ENCODE data around the gene PEX14.
"Not testable (repeated sequence)": the region's sequence is repeated elsewhere in the genome, so short reads cannot be mapped to it uniquely, and the experiment has no call there.

Gene PEX14

DNA sequence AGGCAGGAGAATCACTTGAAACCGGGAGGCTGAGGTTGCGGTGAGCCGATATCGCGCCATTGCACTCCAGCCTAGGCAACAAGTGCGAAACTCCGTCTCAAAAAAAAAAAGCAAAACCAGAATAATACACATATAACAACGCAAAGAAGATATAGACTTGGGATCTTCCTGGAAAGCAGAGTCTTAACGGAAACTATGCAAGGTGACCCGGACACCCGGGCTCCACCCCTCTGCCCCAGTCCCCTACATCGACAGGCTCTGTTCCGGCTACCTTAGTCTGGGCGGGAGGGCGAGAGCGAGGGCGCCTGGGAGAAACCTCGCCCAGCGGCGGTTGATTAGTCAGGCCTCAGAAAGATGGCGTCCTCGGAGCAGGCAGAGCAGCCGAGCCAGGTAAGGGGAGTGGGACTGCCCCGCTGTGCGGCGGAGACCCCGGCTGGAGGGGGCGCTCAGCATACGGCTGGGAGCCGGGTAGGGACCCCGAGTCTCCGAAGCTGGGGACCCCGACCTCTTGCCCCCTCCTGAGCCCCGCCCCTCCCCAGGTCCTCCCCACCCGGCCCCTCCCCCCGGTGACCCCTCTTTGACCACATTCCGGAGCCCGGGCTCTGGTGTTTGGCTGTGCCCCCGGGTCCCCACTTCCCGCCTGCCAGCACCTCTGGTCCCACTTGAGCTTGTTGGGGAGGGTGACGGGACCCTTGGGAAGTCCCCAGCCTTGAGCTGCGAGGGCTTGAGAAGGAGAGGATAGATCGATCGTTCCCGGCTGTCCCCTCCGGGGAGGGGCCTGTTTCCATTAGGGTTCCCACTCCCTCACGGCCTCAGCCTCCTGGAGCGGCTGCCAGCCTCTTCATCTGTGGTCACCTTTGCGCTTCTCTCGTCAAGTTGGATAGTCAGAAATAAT, at the start of gene PEX14:
TSS of gene PEX14 (plus strand) at position 338 of the 895 bp plus-strand sequence. CDS start at position 355, 17 bp downstream.
- peak; percentile 83 for DNase-seq

GRCh38 chr1:10425826-10426534, 48.8 kb upstream of the PEX14 start:
- not testable (repeated sequence) for DNase-seq

DNA sequence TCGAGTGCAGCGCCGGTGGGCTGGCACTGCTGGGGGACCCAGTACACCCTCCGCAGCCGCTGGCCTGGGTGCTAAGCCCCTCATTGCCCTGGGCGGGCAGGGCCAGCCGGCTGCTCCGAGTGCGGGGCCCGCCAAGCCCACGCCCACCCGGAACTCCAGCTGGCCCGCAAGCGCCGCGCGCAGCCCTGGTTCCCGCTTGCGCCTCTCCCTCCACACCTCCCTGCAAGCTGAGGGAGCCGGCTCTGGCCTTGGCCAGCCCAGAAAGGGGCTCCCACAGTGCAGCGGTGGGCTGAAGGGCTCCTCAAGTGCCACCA, 48.3 kb upstream of the PEX14 start:
- not testable (repeated sequence) for DNase-seq

DNA sequence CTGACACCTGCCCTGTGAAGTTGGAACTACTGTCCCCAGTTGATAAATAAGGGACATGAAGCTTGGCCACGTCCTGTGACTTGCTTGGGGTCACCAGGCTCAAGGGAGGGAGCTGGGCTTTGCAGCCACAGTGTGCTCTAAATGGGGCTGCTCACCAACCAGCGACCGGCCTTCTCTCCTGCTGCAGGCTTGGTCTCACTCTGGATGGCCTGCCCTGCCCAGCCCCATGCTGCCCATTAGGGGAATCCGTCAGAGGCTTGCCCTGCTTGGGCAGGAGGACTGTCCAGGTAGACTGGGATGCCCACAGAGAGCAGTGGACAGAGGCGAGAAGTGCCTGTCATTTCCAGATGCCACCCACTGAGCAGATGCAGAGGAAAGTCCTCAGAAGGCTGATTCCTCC, 45.8 kb upstream of the PEX14 start:
- no peak for DNase-seq

DNA sequence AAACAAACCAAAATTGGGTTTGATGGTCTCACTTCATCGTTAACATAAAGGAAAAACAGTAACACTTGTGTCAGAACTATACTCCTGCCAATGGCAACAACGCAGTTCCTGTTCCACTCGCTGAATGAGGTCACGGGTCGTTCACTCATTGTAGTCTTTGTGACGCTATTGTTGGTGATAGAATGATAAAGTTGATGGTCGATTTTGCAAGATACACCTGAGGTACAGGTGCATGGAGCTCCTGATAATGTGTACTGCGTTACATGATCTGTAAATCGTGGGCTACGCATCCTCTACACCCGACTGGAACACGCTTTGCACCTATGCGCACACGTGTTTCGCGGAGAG, 44.9 kb upstream of the PEX14 start:
- DNase-seq, result no peak

- DNase-seq, result peak; percentile 70
These were observed 44.3 kb upstream of the PEX14 start, which contains the start of gene CENPS for GRCh38 chr1:10430216-10431069. CENPS (plus strand) TSS chr1:10430433; CDS start chr1:10430518, 85 bp downstream.

DNA sequence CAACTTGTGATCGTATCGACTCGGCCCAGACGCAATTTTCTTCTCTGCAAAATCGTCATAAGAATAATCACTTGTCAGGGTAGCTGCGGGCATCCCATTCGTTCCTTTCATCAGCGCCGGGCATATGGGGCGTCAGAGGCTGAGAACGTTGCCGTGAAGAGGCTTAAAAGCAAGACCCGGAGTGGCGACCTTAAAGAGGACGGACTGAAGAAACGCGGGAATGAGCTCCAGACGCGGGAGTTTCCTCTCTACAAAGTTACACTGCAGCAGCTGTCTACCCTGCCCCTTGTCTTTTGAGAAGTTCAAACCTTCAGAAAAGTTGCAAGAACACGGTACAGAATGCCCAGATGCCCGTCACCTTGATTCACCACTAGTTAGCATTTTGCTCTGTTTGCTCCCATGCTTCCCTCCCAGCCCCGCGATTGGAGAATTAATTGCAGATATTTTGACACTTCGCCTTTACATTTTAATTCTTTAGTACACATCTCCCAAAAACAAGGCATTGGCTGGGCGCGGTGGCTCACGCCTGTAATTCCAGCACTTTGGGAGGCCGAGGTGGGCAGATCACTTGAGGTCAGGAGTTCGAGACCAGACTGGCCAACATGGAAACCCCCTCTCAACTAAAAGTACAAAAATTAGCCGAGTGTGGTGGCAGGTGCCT, 43.5 kb upstream of the PEX14 start:
- DNase-seq, result no peak

GRCh38 chr1:10432910-10433700, 41.6 kb upstream of the PEX14 start:
- peak; percentile 83 for DNase-seq

DNA sequence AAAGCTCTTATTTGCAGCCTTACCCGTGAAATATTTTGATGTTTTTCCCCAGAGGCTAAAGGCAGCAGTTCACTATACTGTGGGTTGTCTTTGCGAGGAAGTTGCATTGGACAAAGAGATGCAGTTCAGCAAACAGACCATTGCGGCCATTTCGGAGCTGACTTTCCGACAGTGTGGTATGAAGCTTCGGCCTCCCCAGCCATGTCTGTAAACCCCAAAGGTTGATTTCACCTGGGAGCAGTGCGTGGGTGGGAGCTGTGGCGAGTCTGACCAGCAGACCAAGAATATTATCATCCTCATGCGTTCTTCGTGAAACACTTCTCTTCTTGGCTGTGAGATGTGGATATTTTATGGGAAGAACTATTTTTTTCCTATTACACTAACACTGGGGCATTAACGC, 41.0 kb upstream of the PEX14 start:
- no peak for DNase-seq

- no peak for DNase-seq
These were observed 40.2 kb upstream of the PEX14 start for GRCh38 chr1:10434590-10434989.

GRCh38 chr1:10437052-10437451, 37.7 kb upstream of the PEX14 start:
- no peak for DNase-seq

DNA sequence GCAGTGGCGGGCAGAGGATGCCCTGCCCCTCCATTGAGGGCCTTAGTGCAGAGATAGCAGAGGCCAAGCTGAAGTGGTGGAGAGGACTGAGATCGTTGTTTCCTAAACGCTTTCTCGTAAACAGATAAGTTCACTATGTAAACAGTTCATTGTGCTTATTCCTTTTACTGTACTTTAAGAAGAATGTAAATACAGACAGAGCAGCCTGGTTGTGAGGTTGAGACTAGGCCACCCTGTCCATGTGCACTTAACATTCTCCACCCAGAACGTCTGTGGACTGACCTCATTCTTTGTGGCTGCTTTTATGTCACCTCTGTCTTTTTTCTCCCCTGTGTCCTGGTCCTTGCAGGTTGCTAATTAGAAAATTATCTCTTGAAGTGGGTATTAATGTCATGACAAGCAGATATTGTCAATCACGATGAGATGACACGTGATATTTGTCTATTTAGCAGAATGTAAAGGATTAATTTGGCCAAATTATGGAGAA, 36.0 kb upstream of the PEX14 start:
- DNase-seq, result no peak

DNA sequence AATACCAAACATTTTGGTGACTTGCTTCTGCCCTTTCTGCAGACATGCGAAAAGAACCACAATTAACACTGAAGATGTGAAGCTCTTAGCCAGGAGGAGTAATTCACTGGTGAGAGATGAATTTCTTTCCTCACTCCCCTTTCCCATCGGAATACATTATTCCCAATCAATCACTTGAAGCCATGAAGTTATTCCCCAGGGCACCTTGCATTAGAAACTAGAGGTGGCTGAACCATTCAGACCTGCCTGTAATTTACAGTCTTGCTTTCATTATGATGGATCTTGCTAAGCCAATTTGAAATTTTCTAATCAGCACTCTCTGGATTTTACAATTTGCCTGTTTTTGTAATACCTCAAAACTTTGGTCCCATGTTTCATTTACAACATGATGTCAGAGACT, 34.4 kb upstream of the PEX14 start:
- DNase-seq, result no peak

DNA sequence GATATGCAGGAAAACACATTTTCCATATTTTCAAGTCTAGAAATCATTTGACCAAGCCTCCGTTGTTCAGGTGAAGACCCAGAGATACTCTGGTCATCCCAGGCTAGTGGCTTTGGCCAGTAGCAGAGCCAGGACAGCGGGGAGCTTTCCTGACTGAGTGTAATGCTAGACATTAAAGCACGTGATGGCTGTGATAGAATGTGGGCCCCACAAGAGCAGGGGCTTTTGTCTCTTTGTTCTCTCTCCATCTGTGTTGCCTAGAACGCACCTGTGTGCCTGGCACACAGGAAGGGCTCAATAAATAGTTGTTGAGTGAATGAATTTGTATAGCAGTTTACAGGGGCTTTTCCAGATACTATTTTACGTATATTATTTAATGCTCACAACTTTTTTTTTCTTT, 34.0 kb upstream of the PEX14 start:
- no peak for DNase-seq

GRCh38 chr1:10444248-10444647, 30.5 kb upstream of the PEX14 start:
- no peak for DNase-seq

- DNase-seq, result no peak
These were observed 29.9 kb upstream of the PEX14 start for GRCh38 chr1:10444795-10445397.

DNA sequence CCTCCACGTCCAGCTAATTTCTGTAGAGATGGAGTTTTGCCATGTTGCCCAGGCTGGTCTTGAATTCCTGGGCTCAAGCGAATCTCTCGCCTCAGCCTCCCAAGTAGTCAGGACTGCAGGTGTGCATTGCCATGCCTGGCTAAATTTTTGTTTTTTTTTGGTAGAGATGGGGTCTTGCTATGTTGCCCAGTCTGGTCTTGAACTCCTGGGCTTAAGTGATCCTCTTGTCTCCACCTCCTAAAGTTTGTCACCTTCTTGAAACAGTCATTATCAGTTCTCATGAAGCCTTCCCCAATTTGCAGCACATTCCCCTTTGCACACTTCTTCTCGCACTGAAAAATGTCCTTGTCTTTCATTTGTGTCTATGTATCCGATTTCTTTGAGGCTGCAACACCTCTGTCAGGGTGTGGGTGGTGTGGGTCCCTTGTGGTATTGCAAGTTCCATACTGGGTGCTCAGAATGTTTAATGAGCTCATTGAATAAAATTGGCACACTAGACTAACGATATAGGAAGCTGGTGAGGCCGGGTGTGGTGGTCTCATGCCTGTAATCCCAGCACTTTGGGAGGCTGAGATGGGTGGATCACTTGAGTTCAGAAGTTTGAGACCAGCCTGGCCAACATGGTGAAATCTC, 27.8 kb upstream of the PEX14 start:
- DNase-seq, result no peak

- no peak for DNase-seq
These were observed 25.0 kb upstream of the PEX14 start, which contains the start of gene CORT for GRCh38 chr1:10449751-10450150. CORT (plus strand) TSS chr1:10450031; CDS start chr1:10450224, 193 bp downstream.

- no peak for DNase-seq
These were observed 24.5 kb upstream of the PEX14 start for GRCh38 chr1:10450156-10450814.

GRCh38 chr1:10450836-10451235, 23.9 kb upstream of the PEX14 start:
- DNase-seq, result no peak
